ACC112 (cell line): ENCODE data around the gene PAK6.

Source experiments
- H2AFZ ChIP-seq: fragments of 200-600 bp; sonication (generic); one replicate; pipeline ENCODE4 v1.6.0; 2017; ENCODE audit warnings: antibody characterized with exemption, low read length; ENCODE audit not compliant: unreplicated experiment
- H3K27ac ChIP-seq: fragments of 200-600 bp; sonication (generic); 2 replicates; pipeline ENCODE4 v1.5.1; 2014; ENCODE audit warnings: low read depth, mild to moderate bottlenecking, antibody characterized with exemption, low read length, moderate library complexity
- H3K27me3 ChIP-seq: fragments of 200-600 bp; sonication (generic); 2 replicates; pipeline ENCODE4 v1.6.1; 2014; ENCODE audit warnings: mild to moderate bottlenecking, antibody characterized with exemption, low read length, moderate library complexity, mixed read lengths; ENCODE audit not compliant: insufficient read depth
- H3K36me3 ChIP-seq: fragments of 200-600 bp; sonication (generic); 2 replicates; pipeline ENCODE4 v1.6.1; 2016; ENCODE audit warnings: mild to moderate bottlenecking, antibody characterized with exemption, low read length, moderate library complexity, mixed read lengths; ENCODE audit not compliant: insufficient read depth
- H3K4me1 ChIP-seq: fragments of 200-600 bp; sonication (generic); one replicate; pipeline ENCODE4 v1.6.1; 2016; ENCODE audit warnings: low read length, mixed read lengths; ENCODE audit not compliant: insufficient read depth, unreplicated experiment, control insufficient read depth
- H3K4me3 ChIP-seq: fragments of 200-600 bp; sonication (generic); 2 replicates; pipeline ENCODE4 v1.5.1; 2014; ENCODE audit warnings: mild to moderate bottlenecking, low read depth, low read length
- H3K79me2 ChIP-seq: fragments of 200-600 bp; sonication (generic); one replicate; pipeline ENCODE4 v1.6.0; 2016; ENCODE audit warnings: low read length; ENCODE audit not compliant: control insufficient read depth, unreplicated experiment, insufficient read depth

Gene PAK6

GRCh38 chr15:40295297-40295696, 56.4 kb downstream of the PAK6 start:
- H3K79me2 ChIP-seq: no peaks in the 10 kb centered on the region
- H3K27me3 ChIP-seq: peaks cover 24% of the 10 kb centered on the region; the same call in 1 of the 2 replicates
- no peak overlapping the region for H2AFZ ChIP-seq
- no peak overlapping the region for H3K4me3 ChIP-seq
- no peak overlapping the region for H3K27ac ChIP-seq
- H3K36me3 ChIP-seq: no peaks in the 10 kb centered on the region
- H3K4me1 ChIP-seq: no peaks in the 10 kb centered on the region

DNA sequence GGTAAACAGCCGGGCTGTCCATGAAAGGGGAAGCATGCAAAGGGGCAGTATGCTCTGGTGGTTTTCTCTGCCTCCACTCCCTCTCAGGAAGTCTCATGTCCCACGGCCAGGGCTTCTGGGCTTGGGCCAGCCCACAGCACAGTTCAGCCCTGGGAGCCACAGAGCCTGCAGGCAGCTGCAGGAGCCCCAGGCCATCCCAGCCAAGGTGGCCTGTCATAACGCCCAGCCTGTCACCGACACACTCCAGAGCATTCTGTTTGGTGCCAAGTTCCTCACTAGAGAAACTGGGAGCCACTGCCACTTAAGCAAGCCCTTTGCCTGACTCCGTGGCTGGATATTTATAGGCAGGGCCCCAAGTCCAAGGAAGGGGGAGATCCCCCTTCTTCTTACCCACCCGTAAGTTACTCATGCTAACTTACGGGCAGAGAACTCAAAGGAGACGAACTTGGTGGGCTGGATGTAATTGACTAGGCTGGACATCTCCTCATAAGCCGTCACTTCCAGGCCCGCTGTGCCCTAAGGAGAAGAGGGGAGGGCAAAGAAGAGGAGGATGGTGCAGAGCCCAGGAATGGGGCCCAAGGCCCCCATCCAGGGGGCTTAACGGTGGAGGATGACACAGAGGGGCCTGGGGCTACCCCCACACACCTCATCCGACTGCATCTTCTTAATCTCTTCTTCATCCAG, 57.2 kb downstream of the PAK6 start:
- Histone ChIP-seq H3K36me3 (no peaks in the 10 kb centered on the region), H3K79me2 (no peaks in the 10 kb centered on the region), H3K4me3 (no peak overlapping the region), H2AFZ (no peak overlapping the region), H3K4me1 (no peaks in the 10 kb centered on the region), H3K27me3 (peaks cover 31% of the 10 kb centered on the region; the same call in 1 of the 2 replicates), H3K27ac (no peak overlapping the region)

DNA sequence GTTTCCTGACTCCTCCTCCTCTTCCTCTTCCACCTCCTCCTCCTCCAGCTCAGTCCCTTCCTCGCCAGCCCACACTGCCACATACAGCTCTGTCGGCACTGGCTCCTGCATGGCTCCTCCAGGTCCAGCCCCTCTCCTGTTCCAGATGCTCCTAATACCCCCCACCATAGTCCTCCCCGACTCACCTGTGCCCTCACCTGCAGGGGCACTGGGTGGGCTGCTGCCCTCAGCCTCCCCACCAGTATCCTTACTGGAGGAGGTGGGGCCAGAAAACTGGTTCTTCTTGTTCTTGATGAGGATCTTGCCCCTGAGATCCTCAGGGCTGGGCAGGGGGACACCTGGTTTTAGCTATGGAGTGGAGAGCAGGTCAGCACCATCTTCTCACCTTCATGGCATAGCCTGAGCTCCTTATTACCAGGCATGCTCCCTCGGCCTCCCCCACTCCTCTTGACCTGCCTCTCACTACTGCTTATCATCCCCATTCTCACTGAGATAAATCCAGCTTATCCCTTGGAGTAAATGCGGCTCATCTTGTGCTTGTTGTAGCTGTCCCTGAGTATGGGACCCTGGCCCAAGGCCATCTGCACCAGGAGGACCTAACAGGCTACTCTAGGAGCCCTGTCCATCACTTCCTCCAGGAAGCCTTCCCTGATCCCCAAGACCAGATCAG, 57.8 kb downstream of the PAK6 start:
- no peak overlapping the region for H3K27ac ChIP-seq
- H3K4me1 ChIP-seq: no peaks in the 10 kb centered on the region
- no peaks in the 10 kb centered on the region for H3K36me3 ChIP-seq
- H3K27me3 ChIP-seq: peaks cover 33% of the 10 kb centered on the region; the same call in 1 of the 2 replicates
- no peak overlapping the region for H3K4me3 ChIP-seq
- H2AFZ ChIP-seq: no peak overlapping the region
- H3K79me2 ChIP-seq: no peaks in the 10 kb centered on the region

DNA sequence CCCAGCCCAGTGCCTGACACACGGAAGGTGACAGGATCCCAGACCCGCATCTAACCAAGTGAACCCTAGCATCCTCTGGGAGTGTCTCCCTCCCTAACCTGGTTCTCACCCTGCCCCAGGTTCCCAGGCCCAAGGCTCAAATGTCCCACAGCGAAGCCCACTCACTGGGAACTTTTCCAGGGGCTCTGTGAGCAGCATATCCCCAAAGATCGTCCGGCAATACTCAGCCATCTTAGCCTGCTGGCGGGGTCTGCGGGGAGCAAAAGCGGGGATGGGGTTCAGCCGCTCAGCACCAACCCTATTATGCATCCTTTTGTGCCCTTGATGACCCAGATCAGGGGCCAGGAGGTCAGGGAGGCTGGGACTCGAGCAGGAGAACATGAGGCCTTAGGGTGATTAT, 58.5 kb downstream of the PAK6 start:
- H3K4me1 ChIP-seq: no peaks in the 10 kb centered on the region
- no peaks in the 10 kb centered on the region for H3K36me3 ChIP-seq
- H2AFZ ChIP-seq: no peak overlapping the region
- H3K4me3 ChIP-seq: no peak overlapping the region
- H3K27ac ChIP-seq: no peak overlapping the region
- H3K27me3 ChIP-seq: peaks cover 30% of the 10 kb centered on the region; the same call in 1 of the 2 replicates
- H3K79me2 ChIP-seq: no peaks in the 10 kb centered on the region

DNA sequence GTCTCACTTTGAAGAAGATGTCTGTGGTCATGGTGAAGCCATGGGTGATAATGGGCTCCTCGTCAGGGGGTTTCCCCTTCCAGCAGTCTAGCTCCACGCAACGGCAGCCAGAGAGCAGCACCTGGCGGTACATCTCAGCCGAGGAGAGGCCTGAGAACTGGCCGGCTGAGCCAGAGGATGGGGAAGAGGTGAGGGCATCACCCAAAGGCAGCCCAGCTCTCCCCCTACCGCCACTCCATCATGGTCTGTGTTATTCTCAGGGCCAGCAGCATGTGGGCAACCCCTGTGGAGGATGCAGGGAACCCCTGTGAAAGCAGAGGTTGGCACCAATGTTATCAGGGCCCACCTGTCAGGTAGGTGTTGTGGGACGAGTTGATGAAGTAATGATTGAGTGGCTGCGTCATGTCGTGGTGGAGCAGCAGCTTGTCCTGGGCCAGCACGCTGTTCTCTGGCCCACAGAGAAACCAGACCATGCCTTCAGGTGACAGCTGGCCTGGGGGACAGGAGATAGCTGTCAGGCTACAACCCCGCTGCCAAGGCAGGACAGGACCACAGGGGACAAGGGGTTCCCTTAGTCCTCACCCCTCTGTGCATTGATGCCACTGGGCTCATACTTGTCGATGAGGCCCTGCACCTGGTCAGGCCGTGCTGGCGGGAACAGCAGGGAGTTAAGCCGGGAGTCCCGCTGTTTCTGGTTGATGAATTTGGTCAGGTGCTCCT, 59.5 kb downstream of the PAK6 start:
- no peaks in the 10 kb centered on the region for H3K4me1 ChIP-seq
- no peaks in the 10 kb centered on the region for H3K36me3 ChIP-seq
- no peak overlapping the region for H3K27ac ChIP-seq
- H2AFZ ChIP-seq: no peak overlapping the region
- peaks cover 23% of the 10 kb centered on the region; the same call in 1 of the 2 replicates for H3K27me3 ChIP-seq
- H3K4me3 ChIP-seq: no peak overlapping the region
- H3K79me2 ChIP-seq: no peaks in the 10 kb centered on the region

DNA sequence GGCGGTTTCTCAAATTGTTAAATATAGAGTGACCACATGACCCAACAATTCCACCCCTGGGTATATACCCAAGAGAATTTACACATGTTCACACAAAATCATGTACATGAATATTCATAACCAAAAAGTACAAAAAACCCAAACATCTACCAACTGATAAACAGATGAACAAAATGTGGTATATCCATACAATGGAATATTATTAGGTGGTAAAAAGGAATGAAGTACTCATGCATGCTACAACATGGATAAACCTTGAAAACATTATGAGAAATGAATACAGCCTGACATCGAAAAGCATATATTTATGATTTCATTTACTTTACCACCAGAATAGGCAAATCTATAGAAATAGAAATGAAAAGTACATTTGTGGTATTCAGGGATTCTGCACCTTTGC, 61.5 kb downstream of the PAK6 start:
- Histone ChIP-seq H3K27ac (no peak overlapping the region), H3K4me3 (no peak overlapping the region), H3K79me2 (no peaks in the 10 kb centered on the region), H3K27me3 (peaks cover 34% of the 10 kb centered on the region; the same call in 1 of the 2 replicates), H3K4me1 (no peaks in the 10 kb centered on the region), H2AFZ (no peak overlapping the region), H3K36me3 (no peaks in the 10 kb centered on the region)

DNA sequence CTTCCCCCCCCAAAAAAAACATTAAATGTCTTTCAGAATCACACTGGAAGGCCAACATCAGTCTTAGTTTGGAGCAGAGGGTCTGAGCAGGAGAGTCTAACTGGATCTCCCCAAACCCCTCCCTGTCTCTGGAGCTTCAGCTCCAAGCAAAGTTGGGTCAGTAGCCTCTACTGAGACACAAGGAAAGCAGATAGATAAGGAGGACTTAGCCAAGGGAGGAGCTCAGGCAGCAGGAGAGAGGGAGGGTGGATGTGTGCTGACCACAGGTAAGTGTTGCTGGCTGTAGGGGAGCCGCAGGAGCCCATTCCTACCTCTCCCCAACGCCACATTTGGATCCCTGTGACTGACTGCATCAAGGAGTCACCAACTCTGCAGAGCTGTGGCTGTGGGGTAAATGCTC, 61.9 kb downstream of the PAK6 start:
- Histone ChIP-seq H3K27ac (no peak overlapping the region), H3K36me3 (no peaks in the 10 kb centered on the region), H2AFZ (no peak overlapping the region), H3K27me3 (peaks cover 30% of the 10 kb centered on the region; the same call in 1 of the 2 replicates), H3K79me2 (no peaks in the 10 kb centered on the region), H3K4me3 (no peak overlapping the region), H3K4me1 (no peaks in the 10 kb centered on the region)

GRCh38 chr15:40301467-40302179, 62.8 kb downstream of the PAK6 start:
- no peak overlapping the region for H3K27ac ChIP-seq
- no peaks in the 10 kb centered on the region for H3K79me2 ChIP-seq
- peaks cover 27% of the 10 kb centered on the region; the same call in 1 of the 2 replicates for H3K27me3 ChIP-seq
- H3K4me3 ChIP-seq: no peak overlapping the region
- no peak overlapping the region for H2AFZ ChIP-seq
- H3K36me3 ChIP-seq: no peaks in the 10 kb centered on the region
- H3K4me1 ChIP-seq: no peaks in the 10 kb centered on the region

DNA sequence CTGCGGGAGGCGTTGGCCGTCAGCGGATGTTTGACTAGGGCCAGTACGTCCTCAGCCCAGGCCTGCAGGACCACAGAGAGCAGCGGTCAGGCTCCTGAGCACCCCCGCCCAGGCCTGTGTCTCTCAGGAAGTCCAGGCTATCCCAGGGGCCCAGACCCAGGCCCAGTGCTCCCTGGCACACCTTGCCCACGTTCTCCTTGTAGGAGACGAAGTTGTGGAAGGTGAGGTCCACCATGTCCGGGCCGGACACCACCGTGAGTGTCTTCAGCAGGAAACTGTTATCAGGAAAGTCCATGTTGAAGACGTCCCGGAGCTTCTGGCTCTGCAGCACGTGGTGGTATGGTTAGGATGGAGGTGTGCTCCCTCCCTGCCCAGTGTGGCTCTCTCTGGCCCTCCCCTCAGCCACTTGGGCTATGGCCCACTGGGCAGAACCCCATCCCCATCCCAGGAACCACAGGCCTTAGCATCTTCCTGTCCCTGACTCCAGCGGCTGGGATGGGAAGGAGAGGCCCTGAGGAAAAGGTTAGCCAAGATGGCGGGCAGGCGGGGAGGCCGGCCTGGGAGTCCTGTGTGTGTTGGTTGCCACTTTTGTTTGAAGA, 63.5 kb downstream of the PAK6 start:
- Histone ChIP-seq H3K4me1 (no peaks in the 10 kb centered on the region), H3K79me2 (no peaks in the 10 kb centered on the region), H3K27ac (no peak overlapping the region), H3K27me3 (peaks cover 22% of the 10 kb centered on the region; the same call in 1 of the 2 replicates), H3K36me3 (no peaks in the 10 kb centered on the region), H2AFZ (no peak overlapping the region), H3K4me3 (no peak overlapping the region)

GRCh38 chr15:40302981-40303380, 64.1 kb downstream of the PAK6 start:
- Histone ChIP-seq H3K27ac (no peak overlapping the region), H3K4me3 (no peak overlapping the region), H3K27me3 (peaks cover 22% of the 10 kb centered on the region; the same call in 1 of the 2 replicates), H3K4me1 (no peaks in the 10 kb centered on the region), H3K36me3 (no peaks in the 10 kb centered on the region), H3K79me2 (no peaks in the 10 kb centered on the region), H2AFZ (no peak overlapping the region)
